B cell (primary cell): ENCODE results near the gene ANKHD1. TPM values are rescaled to one million over a fixed set of nuclear protein-coding genes. Genes with fewer than 3 reads are reported as not detected.

Experiments used
- ATAC-seq: fragments of 200-7000 bp; cut with Tn5 transposase; one replicate; pipeline ENCODE4 v1.10.0; 2021; ENCODE audit warnings: low read depth, mild to moderate bottlenecking, moderate number of reproducible peaks, moderate library complexity
- CTCF ChIA-PET: fragments of 350-600 bp; sonication (Branson Sonifier 250); formaldehyde crosslinking; loops from one replicate; lab custom pipeline; 2021; ENCODE audit warnings: antibody characterized with exemption, inconsistent platforms; lab: Charles Lee
- POLR2A ChIA-PET: fragments of 350-600 bp; sonication (Branson Sonifier 250); formaldehyde crosslinking; loops from one replicate; lab custom pipeline; 2021; ENCODE audit warnings: antibody characterized with exemption; lab: Charles Lee
- DNase-seq: peaks from one replicate; pipeline ENCODE4 v3.0.0; 2013
- H2AFZ ChIP-seq: 2 replicates; pipeline ENCODE4 v1.6.1; 2012; ENCODE audit warnings: mild to moderate bottlenecking, low read depth, low read length; ENCODE audit not compliant: insufficient read depth, poor library complexity, severe bottlenecking
- H3K27ac ChIP-seq, 2 donors: 1 replicate in 1 of 2; 2 replicates in 1 of 2; pipeline ENCODE4 v1.5.1; 2012 to 2013; ENCODE audit warnings: low read length in 2 of 2, mild to moderate bottlenecking in 2 of 2, moderate library complexity in 1 of 2
- H3K27me3 ChIP-seq, 4 experiments: fragments of 200-600 bp in 1 of 4; sonication (generic) in 1 of 4; replicated peaks in 1 of 4; 1 replicate in 2 of 4; 2 replicates in 2 of 4; pipeline versions ENCODE4 v1.6.1 to v1.7.0; 2013 to 2016; ENCODE audit warnings: low read length in 3 of 4, mild to moderate bottlenecking in 2 of 4, mixed read lengths in 1 of 4, moderate library complexity in 1 of 4; ENCODE audit not compliant: insufficient read depth in 4 of 4, control insufficient read depth in 3 of 4; ENCODE audit errors: control extremely low read depth in 1 of 4
- H3K36me3 ChIP-seq, 2 experiments: replicated peaks in 1 of 2; 1 replicate in 1 of 2; 2 replicates in 1 of 2; pipeline versions ENCODE4 v1.6.1 to v1.7.1; 2013; ENCODE audit warnings: low read length in 1 of 2; ENCODE audit not compliant: insufficient read depth in 2 of 2, control insufficient read depth in 1 of 2; ENCODE audit errors: control extremely low read depth in 1 of 2, extremely low read depth in 1 of 2
- H3K4me1 ChIP-seq, 2 donors: fragments of 200-600 bp in 1 of 2; sonication (generic) in 1 of 2; 1 replicate in 1 of 2; 2 replicates in 1 of 2; pipeline versions ENCODE4 v1.5.1 to v1.6.1; 2013 to 2017; ENCODE audit warnings: low read length in 2 of 2; ENCODE audit not compliant: control insufficient read depth in 2 of 2, insufficient read depth in 2 of 2
- H3K4me2 ChIP-seq: replicated peaks from 2 replicates; pipeline ENCODE3; 2012; ENCODE audit warnings: mild to moderate bottlenecking, low read depth, low read length; ENCODE audit not compliant: poor library complexity, severe bottlenecking
- H3K4me3 ChIP-seq, 5 experiments: fragments of 200-600 bp in 1 of 5; sonication (generic) in 1 of 5; 1 replicate in 3 of 5; 2 replicates in 2 of 5; pipeline versions ENCODE4 v1.5.1 to v1.7.0; 2011 to 2016; ENCODE audit warnings: low read length in 4 of 5, mild to moderate bottlenecking in 4 of 5, low read depth in 2 of 5, control low read depth in 1 of 5, moderate library complexity in 1 of 5; ENCODE audit not compliant: insufficient read depth in 1 of 5; ENCODE audit errors: control extremely low read depth in 1 of 5, extremely low read depth in 1 of 5
- H3K79me2 ChIP-seq: fragments of 200-600 bp; sonication (generic); one replicate; pipeline ENCODE4 v1.6.0; 2016; ENCODE audit warnings: low read length; ENCODE audit not compliant: control insufficient read depth, insufficient read depth
- H3K9ac ChIP-seq: fragments of 200-600 bp; sonication (generic); 2 replicates; pipeline ENCODE4 v1.6.1; 2017; ENCODE audit warnings: mild to moderate bottlenecking, low read length, moderate library complexity
- H3K9me3 ChIP-seq, 3 donors: one replicate each; pipeline versions ENCODE4 v1.6.1 to v1.7.1; 2013; ENCODE audit warnings: low read length in 2 of 3; ENCODE audit not compliant: control insufficient read depth in 2 of 3, insufficient read depth in 1 of 3; ENCODE audit errors: control extremely low read depth in 1 of 3
- H4K20me1 ChIP-seq: 2 replicates; pipeline ENCODE4 v1.6.0; 2012; ENCODE audit warnings: mild to moderate bottlenecking, low read length; ENCODE audit not compliant: insufficient read depth, control insufficient read depth, poor library complexity, severe bottlenecking
- H3K27ac Mint-ChIP-seq: one replicate; pipeline ENCODE4 v1.8.0; 2021; ENCODE audit warnings: mixed read lengths
- H3K27me3 Mint-ChIP-seq: one replicate; pipeline ENCODE4 v1.8.0; 2021; ENCODE audit warnings: mixed read lengths
- H3K4me1 Mint-ChIP-seq: one replicate; pipeline ENCODE4 v1.8.0; 2021; ENCODE audit warnings: mixed read lengths
- H3K4me3 Mint-ChIP-seq: one replicate; pipeline ENCODE4 v1.8.0; 2021; ENCODE audit warnings: mixed read lengths
- H3K9me3 Mint-ChIP-seq: one replicate; pipeline ENCODE4 v1.8.0; 2022; ENCODE audit warnings: mixed read lengths; ENCODE audit not compliant: insufficient read depth
- CTCF ChIP-seq: fragments of 200-600 bp; IDR thresholded peaks from one replicate; pipeline ENCODE4 v1.8.0; 2022; ENCODE audit warnings: antibody characterized with exemption, mild to moderate bottlenecking
- EZH2 ChIP-seq: IDR thresholded peaks from 2 replicates; pipeline ENCODE4 v1.6.1; 2012; ENCODE audit warnings: borderline replicate concordance, low read depth, mild to moderate bottlenecking, moderate library complexity, low read length; ENCODE audit not compliant: insufficient read depth, poor library complexity, severe bottlenecking
- WGBS: methylation state at CpG from one replicate; pipeline ENCODE4 v1.1.5; 2013; ENCODE audit warnings: missing lambda C conversion rate; ENCODE audit not compliant: insufficient coverage; 5-methylcytosine and 5-hydroxymethylcytosine counted together
- intact Hi-C: fragments of 100-400 bp; cut with micrococcal nuclease; formaldehyde crosslinking; loops from one replicate; pipeline ENCODE4 v1.10.0; 2022
- polyA plus RNA-seq: library from polyadenylated mRNA; depleted of rRNA; stranded (reverse); fragments of >200 nt; gene quantifications from 2 replicates; pipeline ENCODE4 v1.2.3, GENCODE V29; 2012
- total RNA-seq, 2 donors: library from RNA; stranded (reverse); fragments of 120-200 nt in 1 of 2; gene quantifications; 1 replicate in 1 of 2; 2 replicates in 1 of 2; pipeline versions ENCODE4 v1.2.3 to v1.2.4, GENCODE V29; 2013 to 2022

Gene ANKHD1
- total and polyA plus RNA-seq, 2 donors (not counting 1 experiment from before 2014, with no cell fraction given): 96.3 to 246 TPM

- 23% methylated on average over 5 of the region's 5 CpGs for WGBS
- Mint-ChIP-seq H3K27ac (peak overlapping the region; percentile 94), H3K4me1 (peaks cover 35% of the 10 kb centered on the region), H3K9me3 (no peaks in the 10 kb centered on the region), H3K4me3 (peak overlapping the region; percentile 94), H3K27me3 (no peaks in the 10 kb centered on the region)
- ChIA-PET POLR2A (interaction anchor here (1.2 to 2.9 kb wide), 7 partner anchors 10 to 152 kb away, joined by 3 to 35 read pairs (median 4); partner anchors contain the start of genes ANKHD1, APBB3, SLC35A4 and SRA1), CTCF (interaction anchor here (1.1 to 2.3 kb wide), 7 partner anchors 9 to 174 kb away, joined by 3 to 18 read pairs (median 5); partner anchors contain the start of genes APBB3, IK, NDUFA2 and SLC35A4)
- H3K4me3 ChIP-seq: peak overlapping the region; percentile 35 to 93 (median 79)
- H3K4me1 ChIP-seq: peaks cover 10 to 31% of the 10 kb centered on the region in 2 donors
- intact Hi-C loops: loop anchor here (5.0 kb wide), 1 partner anchor 154 kb away; the partner anchor contains the start of gene ZMAT2
- H2AFZ ChIP-seq: peak overlapping the region; percentile 82
- no peaks in the 10 kb centered on the region for H3K27me3 ChIP-seq
- H3K36me3 ChIP-seq: peaks cover 0 to 30% of the 10 kb centered on the region in 2 experiments
- ATAC-seq (no peak), DNase-seq (no peak)
- H4K20me1 ChIP-seq: no peaks in the 10 kb centered on the region
- peak overlapping the region; percentile 85 for H3K9ac ChIP-seq
- H3K9me3 ChIP-seq: no peaks in the 10 kb centered on the region
- no peak for TF ChIP-seq CTCF
- no peak for TF ChIP-seq EZH2
- peak overlapping the region; percentile 93 for H3K4me2 ChIP-seq
- H3K79me2 ChIP-seq: peaks cover 4% of the 10 kb centered on the region
- H3K27ac ChIP-seq: peak overlapping the region; percentile 81 to 85
Observed at GRCh38 chr5:140548300-140548688, 146.7 kb downstream of the ANKHD1 start.

- H4K20me1 ChIP-seq: no peaks in the 10 kb centered on the region
- H3K27ac ChIP-seq: peak overlapping the region in 1 of 2 donors; percentile 85
- ChIA-PET POLR2A (interaction anchor here (1.3 to 2.9 kb wide), 3 partner anchors 9 to 91 kb away, joined by 3 to 35 read pairs (median 15); partner anchors contain the start of genes APBB3, SLC35A4, SRA1 and TMCO6), CTCF (interaction anchor here (1.1 to 2.3 kb wide), 6 partner anchors 8 to 174 kb away, joined by 4 to 18 read pairs (median 9); partner anchors contain the start of genes APBB3, IK, NDUFA2 and SLC35A4)
- H3K27me3 ChIP-seq: no peaks in the 10 kb centered on the region
- intact Hi-C loops: loop anchor here (5.0 kb wide), 1 partner anchor 154 kb away; the partner anchor contains the start of gene ZMAT2
- no peak for TF ChIP-seq CTCF
- no peak for TF ChIP-seq EZH2
- Mint-ChIP-seq H3K4me3 (peak overlapping the region; percentile 94), H3K27ac (peak overlapping the region; percentile 94), H3K9me3 (no peaks in the 10 kb centered on the region), H3K27me3 (no peaks in the 10 kb centered on the region), H3K4me1 (peaks cover 40% of the 10 kb centered on the region)
- no peaks in the 10 kb centered on the region for H3K9me3 ChIP-seq
- H3K4me1 ChIP-seq: peaks cover 10 to 33% of the 10 kb centered on the region in 2 donors
- DNase-seq: no peak
- peaks cover 0 to 29% of the 10 kb centered on the region in 2 experiments for H3K36me3 ChIP-seq
- peak overlapping the region; percentile 82 for H2AFZ ChIP-seq
- H3K9ac ChIP-seq: no peak overlapping the region
- peak overlapping the region; percentile 93 for H3K4me2 ChIP-seq
- no peak for ATAC-seq
- WGBS: 94% methylated on average over 3 of the region's 7 CpGs
- H3K4me3 ChIP-seq: no peak overlapping the region
- H3K79me2 ChIP-seq: peaks cover 4% of the 10 kb centered on the region
Observed at GRCh38 chr5:140548791-140549190, 147.2 kb downstream of the ANKHD1 start.
